ENCODE measurements around the gene HLA-B.
A peak's percentile ranks its signal among the peaks of the same experiment; 100 is the strongest.
"Not testable (repeated sequence)": the region's sequence is repeated elsewhere in the genome, so short reads cannot be mapped to it uniquely, and the experiment has no call there.

HLA-B gene

GRCh38 chr6:31356946-31357466 lies at the start of gene HLA-B:
TSS of gene HLA-B (minus strand) at chr6:31357179. CDS start at chr6:31357158, 21 bp downstream.
- peak; percentile 9 for FAIRE-seq

- no peak for FAIRE-seq
These were observed 49.0 kb upstream of the HLA-B start for GRCh38 chr6:31405996-31406395.

GRCh38 chr6:31404061-31404364 lies 47.0 kb upstream of the HLA-B start:
- not testable (repeated sequence) for FAIRE-seq

GRCh38 chr6:31403283-31404060 lies 46.5 kb upstream of the HLA-B start, which contains the start of gene MICA:
TSS of gene MICA (plus strand) at chr6:31403595. CDS start at chr6:31403633, 38 bp downstream.
- no peak for FAIRE-seq

- no peak for FAIRE-seq
These were observed 45.6 kb upstream of the HLA-B start for GRCh38 chr6:31402324-31403282.

GRCh38 chr6:31401403-31401802 lies 44.4 kb upstream of the HLA-B start:
- no peak for FAIRE-seq

- FAIRE-seq, result no peak
These were observed 43.7 kb upstream of the HLA-B start for GRCh38 chr6:31400467-31401289.

- FAIRE-seq, result no peak
These were observed 42.8 kb upstream of the HLA-B start for GRCh38 chr6:31399589-31400466.

GRCh38 chr6:31397901-31398525 lies 41.0 kb upstream of the HLA-B start:
- no peak for FAIRE-seq

- FAIRE-seq, result not testable (repeated sequence)
These were observed 40.1 kb upstream of the HLA-B start for GRCh38 chr6:31397153-31397499.

- FAIRE-seq, result peak; percentile 86
These were observed 39.6 kb upstream of the HLA-B start for GRCh38 chr6:31396422-31397152.

- FAIRE-seq, result no peak
These were observed 38.9 kb upstream of the HLA-B start for GRCh38 chr6:31395832-31396231.

GRCh38 chr6:31394381-31394780 lies 37.4 kb upstream of the HLA-B start:
- no peak for FAIRE-seq

- no peak for FAIRE-seq
These were observed 37.0 kb upstream of the HLA-B start for GRCh38 chr6:31393932-31394331.

- FAIRE-seq, result not testable (repeated sequence)
These were observed 32.8 kb upstream of the HLA-B start for GRCh38 chr6:31389802-31390132.

GRCh38 chr6:31388916-31389801 lies 32.2 kb upstream of the HLA-B start:
- FAIRE-seq, result not testable (repeated sequence)

- no peak for FAIRE-seq
These were observed 30.0 kb upstream of the HLA-B start for GRCh38 chr6:31386977-31387376.

GRCh38 chr6:31386099-31386498 lies 29.1 kb upstream of the HLA-B start:
- no peak for FAIRE-seq

GRCh38 chr6:31385041-31385440 lies 28.1 kb upstream of the HLA-B start:
- no peak for FAIRE-seq

- no peak for FAIRE-seq
These were observed 26.2 kb upstream of the HLA-B start for GRCh38 chr6:31383149-31383548.
